Vagina (tissue), 2 donors: ENCODE data around the gene LHCGR. TPM values are rescaled to one million over a fixed set of nuclear protein-coding genes. Genes with fewer than 3 reads are reported as not detected.

Source experiments
- DNase-seq, 2 donors: peaks; one replicate each; pipeline ENCODE4 v3.0.0-alpha.2; 2017; ENCODE audit errors: extremely low spot score in 2 of 2
- H3K27ac ChIP-seq: fragments of 200-600 bp; sonication (generic); one replicate; pipeline ENCODE4 v1.5.1; 2019
- H3K27me3 ChIP-seq: fragments of 200-600 bp; sonication (generic); one replicate; pipeline ENCODE4 v1.5.1; 2019
- H3K36me3 ChIP-seq, 2 donors: fragments of 200-600 bp; sonication (generic); one replicate each; pipeline ENCODE4 v1.5.1; 2017 to 2019
- H3K4me1 ChIP-seq: fragments of 200-600 bp; sonication (generic); one replicate; pipeline ENCODE4 v1.5.1; 2019
- H3K4me3 ChIP-seq, 2 donors: fragments of 200-600 bp; sonication (generic); 1 replicate in 1 of 2; 2 replicates in 1 of 2; pipeline ENCODE4 v1.5.1; 2016 to 2019
- H3K9me3 ChIP-seq: fragments of 200-600 bp; sonication (generic); one replicate; pipeline ENCODE4 v1.5.1; 2019
- CTCF ChIP-seq, 3 experiments: fragments of 450-650 bp in 2 of 3; fragments of 200-600 bp in 1 of 3; sonication (generic) in 1 of 3; IDR thresholded peaks; one replicate each; pipeline ENCODE4 v1.5.1; 2017 to 2019; ENCODE audit warnings: antibody characterized with exemption in 3 of 3, mild to moderate bottlenecking in 2 of 3, moderate library complexity in 2 of 3
- POLR2A ChIP-seq, 2 donors: fragments of 450-650 bp; IDR thresholded peaks; one replicate each; pipeline ENCODE4 v1.6.1; 2017; ENCODE audit warnings: antibody characterized with exemption in 2 of 2, mild to moderate bottlenecking in 2 of 2, moderate library complexity in 2 of 2
- POLR2AphosphoS5 ChIP-seq, 2 donors: sonication (generic); formaldehyde crosslinking; IDR thresholded peaks; one replicate each; pipeline ENCODE4 v1.9.0; 2017; ENCODE audit warnings: antibody characterized with exemption in 2 of 2, mild to moderate bottlenecking in 2 of 2, low read depth in 1 of 2; ENCODE audit not compliant: insufficient read depth in 1 of 2
- intact Hi-C: fragments of 100-400 bp; cut with DNase I; formaldehyde crosslinking; loops from one replicate; pipeline ENCODE4 v1.15.1; 2023
- total RNA-seq: library from RNA; depleted of rRNA; stranded (reverse); fragments of >200 nt; gene quantifications from one replicate; pipeline ENCODE4 v1.2.3, GENCODE V29; 2016

Gene LHCGR
- total RNA-seq, 1 donor from 2014 or later = not detected

GRCh38 chr2:48734576-48735303 lies 20.8 kb downstream of the LHCGR start:
- TF ChIP-seq POLR2A (IDR thresholded peaks at IDR 0.05) (no peak), CTCF (IDR thresholded peaks at IDR 0.05) (no peak), POLR2AphosphoS5 (IDR thresholded peaks at IDR 0.05; ENCODE audit: insufficient read depth in 1 of 2, low read depth in 1 of 2) (no peak)
- Histone ChIP-seq H3K4me1 (peaks cover 12% of the 10 kb centered on the region), H3K4me3 (no peak overlapping the region), H3K27me3 (no peaks in the 10 kb centered on the region), H3K36me3 (no peaks in the 10 kb centered on the region), H3K9me3 (no peaks in the 10 kb centered on the region), H3K27ac (no peak overlapping the region)
- intact Hi-C loops = no loop called here
- no peak for DNase-seq

DNA sequence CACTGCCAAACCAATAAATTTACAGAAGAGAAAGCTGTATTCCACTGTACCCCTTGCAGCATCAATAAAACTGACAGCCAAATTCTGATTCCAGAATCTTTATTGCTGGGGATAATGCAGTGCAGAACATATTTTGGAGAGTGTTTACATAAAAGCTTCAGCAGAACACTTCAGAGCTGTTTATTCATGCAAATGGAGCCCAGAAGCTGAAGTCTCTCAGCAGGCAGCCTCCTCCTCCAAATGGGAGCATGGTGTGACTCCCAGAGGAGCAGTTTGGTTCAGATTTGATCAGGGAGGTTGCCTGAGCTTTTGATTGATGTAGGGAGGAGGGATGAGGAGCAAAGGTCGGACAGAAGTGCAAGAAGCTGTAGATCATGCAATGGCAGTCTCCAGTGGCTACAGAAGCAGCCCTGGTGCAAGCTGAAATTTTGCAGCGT lies 22.4 kb downstream of the LHCGR start:
- no peak overlapping the region for H3K4me3 ChIP-seq
- H3K27ac ChIP-seq = no peak overlapping the region
- intact Hi-C loops = no loop called here
- no peaks in the 10 kb centered on the region for H3K27me3 ChIP-seq
- TF ChIP-seq POLR2AphosphoS5 (IDR thresholded peaks at IDR 0.05; ENCODE audit: insufficient read depth in 1 of 2, low read depth in 1 of 2) (no peak), POLR2A (IDR thresholded peaks at IDR 0.05) (no peak), CTCF (IDR thresholded peaks at IDR 0.05) (no peak)
- H3K9me3 ChIP-seq = no peaks in the 10 kb centered on the region
- H3K4me1 ChIP-seq = peaks cover 12% of the 10 kb centered on the region
- no peaks in the 10 kb centered on the region for H3K36me3 ChIP-seq
- no peak for DNase-seq

DNA sequence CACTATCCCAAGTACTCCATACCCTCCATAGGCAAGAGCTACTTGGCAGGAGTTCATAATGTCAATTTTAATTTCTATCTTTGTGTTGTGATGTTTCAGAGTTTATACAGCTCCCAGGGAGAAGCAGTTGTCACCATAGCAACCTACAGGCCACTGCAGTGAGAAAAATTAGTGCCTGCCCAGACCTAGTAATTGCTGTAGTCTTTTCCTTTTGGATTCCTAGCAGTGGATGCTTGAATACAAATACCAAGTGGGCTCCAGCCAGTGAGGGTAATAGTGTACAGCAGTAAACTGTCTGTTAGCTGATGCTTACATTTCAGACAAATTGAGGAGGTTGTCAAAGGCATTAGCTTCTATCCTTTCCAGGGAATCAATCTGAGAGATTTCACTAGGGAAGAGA lies 26.7 kb downstream of the LHCGR start:
- Histone ChIP-seq H3K9me3 (no peaks in the 10 kb centered on the region), H3K27ac (no peak overlapping the region), H3K36me3 (no peaks in the 10 kb centered on the region), H3K27me3 (no peaks in the 10 kb centered on the region), H3K4me1 (peaks cover 11% of the 10 kb centered on the region), H3K4me3 (no peak overlapping the region)
- no peak for DNase-seq
- intact Hi-C loops = no loop called here
- TF ChIP-seq CTCF (IDR thresholded peaks at IDR 0.05) (no peak), POLR2AphosphoS5 (IDR thresholded peaks at IDR 0.05; ENCODE audit: insufficient read depth in 1 of 2, low read depth in 1 of 2) (no peak), POLR2A (IDR thresholded peaks at IDR 0.05) (no peak)

DNA sequence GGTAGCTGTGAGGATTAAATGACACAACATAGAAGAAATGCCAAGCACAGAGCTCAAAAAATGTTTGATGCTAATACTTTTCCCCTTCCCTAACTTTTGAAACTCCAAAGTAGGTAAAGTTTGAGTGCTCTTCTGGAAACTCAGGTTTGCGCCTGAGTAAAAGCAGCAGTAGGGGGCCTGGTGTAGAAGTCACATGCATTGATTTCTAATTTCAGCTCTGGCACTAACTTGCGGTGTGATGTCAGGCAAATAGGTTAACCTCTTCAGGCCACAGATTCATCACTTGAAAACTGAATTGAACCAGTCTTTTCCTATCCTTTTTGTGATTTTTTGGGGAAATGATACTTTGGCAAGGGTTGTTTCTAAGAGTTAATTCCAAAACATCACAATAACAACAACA lies 27.2 kb downstream of the LHCGR start:
- Histone ChIP-seq H3K27me3 (no peaks in the 10 kb centered on the region), H3K4me3 (no peak overlapping the region), H3K36me3 (no peaks in the 10 kb centered on the region), H3K9me3 (no peaks in the 10 kb centered on the region), H3K27ac (no peak overlapping the region), H3K4me1 (peaks cover 5% of the 10 kb centered on the region)
- no peak for TF ChIP-seq CTCF (IDR thresholded peaks at IDR 0.05)
- no peak for TF ChIP-seq POLR2AphosphoS5 (IDR thresholded peaks at IDR 0.05; ENCODE audit: insufficient read depth in 1 of 2, low read depth in 1 of 2)
- TF ChIP-seq POLR2A (IDR thresholded peaks at IDR 0.05) = no peak
- no peak for DNase-seq
- intact Hi-C loops = no loop called here

GRCh38 chr2:48727560-48727959 lies 28.0 kb downstream of the LHCGR start:
- Histone ChIP-seq H3K9me3 (no peaks in the 10 kb centered on the region), H3K4me1 (no peaks in the 10 kb centered on the region), H3K27ac (no peak overlapping the region), H3K36me3 (no peaks in the 10 kb centered on the region), H3K4me3 (no peak overlapping the region), H3K27me3 (no peaks in the 10 kb centered on the region)
- no peak for TF ChIP-seq POLR2AphosphoS5 (IDR thresholded peaks at IDR 0.05; ENCODE audit: insufficient read depth in 1 of 2, low read depth in 1 of 2)
- TF ChIP-seq POLR2A (IDR thresholded peaks at IDR 0.05) = no peak
- TF ChIP-seq CTCF (IDR thresholded peaks at IDR 0.05) = no peak
- intact Hi-C loops = no loop called here
- DNase-seq = no peak
